ENCODE measurements around the gene SNAPC2. TPM values are rescaled to one million over a fixed set of nuclear protein-coding genes. Genes with fewer than 3 reads are reported as not detected.

The SNAPC2 gene, protein sequence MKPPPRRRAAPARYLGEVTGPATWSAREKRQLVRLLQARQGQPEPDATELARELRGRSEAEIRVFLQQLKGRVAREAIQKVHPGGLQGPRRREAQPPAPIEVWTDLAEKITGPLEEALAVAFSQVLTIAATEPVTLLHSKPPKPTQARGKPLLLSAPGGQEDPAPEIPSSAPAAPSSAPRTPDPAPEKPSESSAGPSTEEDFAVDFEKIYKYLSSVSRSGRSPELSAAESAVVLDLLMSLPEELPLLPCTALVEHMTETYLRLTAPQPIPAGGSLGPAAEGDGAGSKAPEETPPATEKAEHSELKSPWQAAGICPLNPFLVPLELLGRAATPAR
- polyA plus RNA-seq (2013, experiment 1 of 2; ENCODE audit: insufficient read length), result 28.5 TPM
- polyA plus RNA-seq (2013, experiment 2 of 2; ENCODE audit: insufficient read length), result 30.4 TPM

DNA sequence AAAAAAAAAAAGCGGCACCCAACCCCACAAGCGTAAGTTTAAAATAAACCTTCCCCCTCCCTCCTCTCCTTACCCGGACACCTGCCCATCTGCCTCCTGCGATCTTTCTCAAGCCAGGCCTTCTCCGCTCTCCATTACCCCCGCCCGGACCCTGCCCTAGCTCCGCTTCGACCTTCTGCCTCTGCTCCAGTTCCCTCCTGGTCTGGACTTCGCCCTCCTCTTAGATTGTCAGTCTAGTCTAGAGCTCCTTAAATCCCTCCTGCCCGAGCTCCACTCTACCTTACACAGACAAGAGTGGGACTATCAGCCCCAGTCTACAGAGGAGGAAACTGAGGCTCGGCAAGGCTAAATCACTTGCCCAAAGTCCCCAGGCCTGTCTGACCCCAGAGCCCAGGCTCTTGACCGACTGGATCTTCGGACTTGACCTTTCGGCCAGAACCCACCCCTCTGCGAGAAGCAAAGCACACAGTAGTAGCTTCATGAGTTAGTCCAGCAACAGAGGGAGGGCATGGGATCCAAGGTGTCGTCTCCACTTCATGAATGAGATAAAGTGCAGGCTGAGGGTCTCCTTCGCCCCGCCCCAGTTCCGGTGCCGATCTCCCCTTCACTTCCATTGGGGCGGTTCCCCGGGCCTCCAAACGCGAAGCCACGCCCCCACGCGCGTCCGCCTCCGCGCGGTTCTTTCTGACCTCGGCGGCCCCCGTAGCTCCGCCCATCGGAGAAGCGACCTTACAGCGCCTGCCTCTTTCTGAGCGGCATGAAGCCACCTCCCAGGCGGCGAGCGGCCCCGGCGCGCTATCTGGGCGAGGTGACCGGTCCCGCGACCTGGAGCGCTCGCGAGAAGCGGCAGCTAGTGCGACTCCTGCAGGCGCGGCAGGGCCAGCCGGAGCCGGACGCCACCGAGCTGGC, at the start of gene SNAPC2:
TSS of gene SNAPC2 (plus strand) at position 729 of the 909 bp plus-strand sequence. CDS start at position 758, 29 bp downstream.
- DNase-seq, result peak; percentile 96

DNA sequence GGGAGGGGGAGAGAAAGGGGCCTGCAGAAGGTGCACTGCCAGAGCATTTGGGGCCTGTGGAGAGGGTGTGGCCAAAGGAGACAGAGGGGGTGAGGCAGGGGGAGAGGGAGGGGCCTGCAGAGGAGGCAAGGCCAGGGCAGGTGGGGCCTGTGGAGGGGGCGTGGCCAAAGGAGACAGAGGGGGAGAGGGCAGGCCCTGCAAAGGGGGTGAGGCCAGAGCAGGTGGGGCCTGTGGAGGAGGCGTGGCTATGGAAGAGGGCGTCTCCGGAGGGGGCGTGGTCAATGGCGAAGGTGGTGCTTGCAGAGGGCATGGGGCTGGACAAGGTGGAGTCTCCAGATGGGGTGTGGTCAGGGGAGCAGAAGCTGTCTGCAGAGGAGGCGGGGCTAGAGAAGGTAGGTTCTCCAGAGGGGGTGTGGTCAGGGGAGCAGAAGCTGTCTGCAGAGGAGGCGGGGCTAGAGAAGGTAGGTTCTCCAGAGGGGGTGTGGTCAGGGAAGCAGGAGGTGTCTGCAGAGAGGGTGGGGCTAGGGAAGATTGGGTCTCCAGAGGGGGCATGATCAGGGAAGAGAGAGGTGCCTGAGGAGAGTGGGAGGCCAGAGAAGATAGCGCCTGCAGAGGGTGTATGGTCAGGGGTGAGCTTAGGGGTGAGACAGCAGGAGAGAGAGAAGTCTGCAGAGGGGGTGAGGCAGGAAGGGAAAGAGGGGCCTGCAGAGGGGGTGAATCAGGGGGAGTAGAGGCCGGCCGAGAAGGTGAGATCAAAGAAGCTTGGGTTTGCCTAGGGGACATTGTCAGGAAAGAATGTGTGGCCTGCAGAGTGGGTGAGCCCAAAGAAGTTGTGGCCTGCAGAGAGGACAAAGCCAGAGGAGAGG, 49.3 kb upstream of the SNAPC2 start:
- peak; percentile 20 for DNase-seq

DNA sequence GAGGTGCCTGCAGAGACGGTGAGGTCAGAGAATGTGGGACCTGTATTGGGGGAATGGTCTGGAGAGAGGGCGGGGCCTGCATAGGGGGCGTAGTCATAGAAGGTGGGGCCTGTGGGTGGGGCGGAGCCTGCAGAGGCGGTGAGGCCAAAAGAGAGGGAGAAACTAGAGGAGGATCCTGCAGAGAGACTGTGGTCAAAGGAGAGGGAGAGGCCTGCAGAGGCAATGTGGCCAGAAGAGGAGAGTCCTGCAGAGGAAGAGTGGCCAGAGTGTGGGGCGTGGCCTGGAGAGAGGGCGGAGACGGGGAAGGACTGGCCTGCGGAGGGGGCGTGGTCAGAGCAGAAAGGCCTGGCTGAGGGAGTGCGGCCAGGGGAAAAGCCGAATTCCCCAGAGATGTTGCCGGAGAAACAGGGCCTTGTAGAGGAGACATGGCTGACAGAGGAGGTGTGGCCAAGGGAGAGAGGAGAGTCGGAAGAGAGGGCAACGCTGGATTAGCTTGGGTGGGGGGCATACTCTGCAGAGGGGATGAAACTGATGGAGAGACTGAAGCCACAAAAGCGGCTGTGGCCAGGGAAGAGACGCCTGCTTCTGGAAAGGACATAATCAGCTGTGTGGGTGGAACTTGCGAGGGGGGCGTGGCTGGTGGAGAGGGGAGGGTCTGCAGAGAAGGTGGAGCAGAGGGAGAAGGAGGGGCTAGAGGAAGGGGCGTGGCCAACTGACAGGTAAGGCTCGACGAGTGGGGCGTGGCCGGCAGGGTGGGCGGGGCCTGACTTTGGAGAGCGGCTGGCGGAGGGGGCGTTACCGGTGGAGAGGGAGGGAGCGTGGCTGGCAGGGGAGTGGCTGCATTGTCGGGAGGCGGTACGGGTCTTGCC, 48.5 kb upstream of the SNAPC2 start:
- peak; percentile 82 for DNase-seq

DNA sequence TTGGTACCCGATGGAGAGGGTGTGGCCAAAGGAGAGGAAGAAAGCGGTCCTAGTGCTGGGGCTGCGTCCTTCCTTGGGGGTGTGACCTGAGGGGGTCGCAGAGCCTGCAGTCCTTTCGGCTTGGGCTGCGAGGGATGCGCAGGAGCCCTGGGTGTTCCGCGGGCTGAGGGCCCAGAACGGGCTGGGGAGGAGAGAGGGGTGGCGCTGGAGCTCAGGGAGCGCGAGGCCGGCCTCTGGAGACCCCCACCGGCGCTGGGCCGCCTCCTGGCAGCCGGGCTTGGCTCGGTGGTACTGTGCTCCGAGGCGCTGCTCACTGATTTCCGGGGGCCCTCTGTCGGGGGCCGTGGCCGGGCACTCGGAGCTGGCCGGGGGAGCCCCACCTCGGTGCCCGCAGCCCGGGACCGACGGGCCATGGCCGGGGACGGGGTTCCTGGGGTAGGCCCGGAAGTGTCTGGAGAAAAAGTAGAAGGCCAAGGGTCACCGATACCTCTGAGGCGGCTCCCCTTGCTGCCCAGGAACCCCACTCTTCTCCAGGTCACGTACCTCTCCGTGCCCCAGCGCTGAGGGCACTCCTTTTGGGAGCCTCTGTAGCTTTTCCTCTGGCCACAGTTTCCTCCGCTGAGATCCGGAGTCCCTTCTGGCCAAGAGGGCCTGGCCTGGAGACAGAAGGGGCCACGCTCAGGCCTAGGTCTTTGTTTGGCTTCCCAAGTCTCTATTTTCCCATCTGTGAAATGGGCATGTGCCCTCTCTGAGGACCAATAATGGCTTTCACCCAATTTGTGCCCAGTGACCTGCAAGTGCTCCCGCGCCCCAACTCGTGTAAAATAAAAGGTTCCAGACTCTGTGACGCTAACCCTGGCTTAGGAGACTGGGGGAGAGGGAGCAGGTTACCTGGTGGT, 47.6 kb upstream of the SNAPC2 start:
- DNase-seq, result no peak

DNA sequence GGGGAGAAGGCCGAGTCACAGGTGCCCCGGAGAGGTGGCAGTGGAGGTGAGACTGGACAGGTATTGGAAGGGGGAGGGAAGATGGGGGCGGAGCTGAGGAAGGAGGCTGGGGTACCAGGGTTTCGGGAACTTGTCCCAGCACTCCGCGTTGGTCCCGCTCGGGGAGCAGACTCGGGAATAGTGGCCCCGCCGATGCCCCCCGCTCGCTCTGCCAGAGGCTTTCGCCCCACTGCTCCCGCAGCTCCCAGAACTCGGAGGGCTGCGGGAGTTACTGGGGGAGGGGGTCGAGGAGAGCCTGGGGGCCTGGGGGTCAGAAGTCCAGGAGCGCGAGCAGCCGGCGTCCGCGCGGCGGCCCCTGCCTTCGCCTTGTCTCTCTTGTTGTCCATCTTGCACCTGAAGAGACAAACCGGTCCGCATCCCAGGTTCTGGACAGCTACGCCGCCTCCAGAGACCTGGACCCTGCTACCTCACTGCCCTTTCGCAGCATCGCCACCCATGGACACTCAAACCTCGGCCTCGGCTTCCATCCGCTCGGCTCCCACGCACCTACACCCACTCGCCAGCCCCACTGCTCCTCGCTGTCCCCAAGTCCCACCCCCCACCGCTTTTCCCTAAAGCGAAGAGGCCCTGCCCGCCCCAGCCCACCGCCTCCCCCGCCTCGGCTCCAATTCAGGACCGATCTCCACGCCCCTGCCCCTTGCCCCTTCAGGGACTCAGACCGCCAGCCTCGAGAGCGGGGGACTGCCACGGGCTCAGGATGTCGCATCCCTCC, 46.6 kb upstream of the SNAPC2 start:
- no peak for DNase-seq

DNA sequence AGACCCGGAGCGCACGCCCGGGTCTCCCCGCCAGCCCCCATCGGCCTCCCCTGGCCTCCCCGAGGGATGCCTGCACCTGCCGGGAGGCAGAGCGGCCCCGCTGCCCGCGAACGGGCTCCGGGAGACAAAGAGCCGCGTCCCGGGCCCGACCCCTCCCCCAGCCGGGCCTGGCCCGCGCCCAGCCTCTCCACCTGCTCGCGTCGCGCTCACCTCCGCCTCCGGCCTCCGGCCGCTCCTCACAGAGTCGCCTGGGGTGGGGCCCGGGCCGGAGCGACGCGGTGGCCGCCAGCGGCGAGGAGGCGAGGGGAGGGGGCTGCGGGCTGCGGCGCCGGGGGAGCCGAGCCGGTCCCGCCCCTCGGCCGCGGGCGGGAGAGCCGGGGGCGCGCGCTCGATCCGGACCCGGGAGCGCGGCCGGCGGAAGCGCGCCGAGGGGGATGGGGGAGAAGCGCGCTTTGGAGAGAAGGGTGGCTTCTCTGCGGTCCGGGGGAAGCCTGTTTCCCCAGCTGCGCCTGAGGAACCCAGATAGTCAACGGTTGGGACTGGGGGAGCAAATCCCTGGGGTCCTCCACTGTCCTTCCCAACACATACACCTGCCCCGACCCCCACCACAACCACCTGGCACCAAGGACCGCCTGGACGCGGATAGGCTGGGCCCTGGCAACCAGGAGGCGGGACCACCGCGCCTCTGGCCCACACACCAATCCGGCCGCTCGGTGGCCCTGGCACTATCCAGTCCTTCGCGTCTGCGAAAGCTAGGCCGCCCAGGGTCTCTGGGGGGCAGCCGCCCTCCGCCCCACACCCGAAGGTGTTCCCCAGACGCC, 45.9 kb upstream of the SNAPC2 start, which contains the start of gene PRR36:
TSS of gene PRR36 (minus strand) at position 315 of the 821 bp plus-strand sequence. CDS start 701 bp downstream, outside the sequence.
- DNase-seq, result no peak

DNA sequence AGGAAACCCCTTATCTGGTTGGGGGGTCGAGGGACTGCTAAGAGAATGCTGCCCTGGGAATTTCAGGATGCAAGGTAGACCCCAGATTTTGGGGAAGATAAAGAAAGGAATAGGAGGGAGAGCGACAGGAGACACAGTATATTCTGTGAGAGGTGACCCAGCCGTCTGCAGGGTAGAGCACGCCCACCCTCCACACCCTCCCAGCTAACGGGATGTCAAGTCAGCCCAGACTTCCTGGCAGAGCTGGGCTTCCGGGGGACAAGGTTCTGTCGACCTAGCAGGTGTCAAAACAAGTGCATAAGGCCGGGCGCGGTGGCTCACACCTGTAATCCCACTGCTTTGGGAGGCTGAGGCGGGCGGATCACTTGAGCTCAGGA, 45.3 kb upstream of the SNAPC2 start:
- DNase-seq, result no peak

DNA sequence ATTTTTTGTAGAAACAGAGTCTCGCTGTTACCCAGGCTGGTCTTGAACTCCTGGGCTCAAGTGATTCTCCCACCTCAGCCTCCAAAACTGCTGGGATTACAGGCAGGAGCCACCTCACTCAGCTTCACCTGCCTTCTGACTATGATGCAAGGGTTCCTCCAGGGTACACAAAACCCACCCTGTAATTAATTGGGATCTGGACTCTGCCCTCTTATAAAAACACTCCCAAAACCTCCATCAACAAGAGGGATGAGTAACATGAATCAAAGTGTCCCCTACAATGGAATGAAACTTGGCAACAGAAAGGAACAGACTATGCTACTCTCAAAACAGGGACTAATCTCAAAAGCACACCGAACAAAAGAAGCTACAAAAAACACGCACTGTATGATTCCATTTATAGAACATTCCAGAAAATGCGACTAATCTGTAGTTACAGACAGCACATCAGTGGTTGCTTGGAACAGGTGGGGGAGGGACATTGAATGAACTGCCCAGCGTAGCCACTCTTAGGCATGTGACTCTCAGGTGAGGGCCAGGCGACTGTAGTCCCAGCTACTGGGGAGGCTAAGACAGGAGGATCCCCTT, 42.8 kb upstream of the SNAPC2 start:
- DNase-seq, result no peak

DNA sequence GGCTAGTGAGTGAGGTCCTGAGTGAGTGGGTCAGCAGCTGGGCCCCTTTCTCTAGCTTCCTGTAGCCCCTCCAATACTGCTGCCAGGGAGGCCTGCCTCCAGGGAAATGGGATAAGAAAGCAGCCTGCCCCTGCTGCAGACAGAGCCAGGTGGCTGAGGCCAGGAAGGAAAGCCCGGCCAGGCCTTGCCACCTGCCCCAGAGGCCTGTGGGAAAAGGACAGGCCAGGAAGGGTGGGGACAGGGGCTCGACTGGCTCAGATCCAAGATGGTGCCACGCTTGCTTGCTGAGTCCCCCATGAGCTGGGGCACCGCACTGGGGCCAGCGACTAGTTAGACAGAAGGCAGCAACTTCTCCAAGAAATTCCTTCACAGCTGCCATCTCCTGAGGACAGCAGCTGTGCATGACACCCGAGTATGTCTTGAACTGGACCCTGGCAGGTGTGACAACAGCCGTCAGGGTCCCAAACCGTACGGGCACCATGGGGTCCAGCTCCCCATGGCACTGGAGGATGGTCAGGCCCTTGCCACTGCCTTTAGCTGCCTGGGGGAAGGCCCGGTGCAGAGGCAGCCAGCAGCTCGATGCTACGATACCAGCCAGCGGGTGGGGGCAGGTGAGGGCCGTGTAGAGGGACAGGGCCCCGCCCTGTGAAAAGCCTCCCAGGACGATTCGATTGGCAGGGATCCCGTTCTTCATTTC, 40.9 kb upstream of the SNAPC2 start:
- no peak for DNase-seq

DNA sequence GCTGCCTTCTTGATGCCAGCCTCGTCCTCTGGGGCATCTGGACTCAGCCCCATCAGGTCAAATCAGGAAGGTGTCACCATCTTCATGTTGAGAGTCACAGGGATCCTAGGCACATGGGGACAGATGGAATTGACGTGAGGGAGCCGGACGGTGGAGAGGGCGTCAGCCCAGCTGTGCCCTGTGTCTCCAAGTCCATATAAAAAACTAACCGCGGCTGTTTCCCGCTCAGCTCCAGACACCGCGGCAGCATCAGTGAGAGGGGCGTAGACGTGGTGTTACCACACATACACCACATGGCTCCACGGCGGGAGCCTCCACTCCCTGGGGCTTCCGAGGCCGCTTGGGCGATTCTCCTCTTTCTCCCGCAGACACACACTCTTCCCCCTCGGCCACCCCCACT, 40.3 kb upstream of the SNAPC2 start:
- no peak for DNase-seq

DNA sequence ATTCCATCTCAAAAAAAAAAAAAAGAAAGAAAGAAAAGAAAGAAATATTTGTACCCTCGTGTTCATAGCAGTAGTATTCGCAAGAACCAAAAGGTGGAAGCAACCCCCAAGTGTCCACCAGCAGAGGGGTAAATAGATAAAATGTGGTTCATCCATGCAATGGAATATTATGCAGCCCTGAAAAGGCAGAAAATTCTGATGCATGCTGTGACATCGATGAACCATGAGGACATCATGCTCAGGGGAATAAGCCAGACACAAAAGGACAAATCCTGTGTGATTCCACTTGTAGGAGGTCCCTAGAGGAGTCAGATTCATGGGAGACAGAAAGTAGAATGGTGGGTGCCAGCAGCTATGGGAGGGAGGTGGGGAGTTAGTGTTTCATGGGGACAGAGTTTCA, 38.2 kb upstream of the SNAPC2 start:
- no peak for DNase-seq

DNA sequence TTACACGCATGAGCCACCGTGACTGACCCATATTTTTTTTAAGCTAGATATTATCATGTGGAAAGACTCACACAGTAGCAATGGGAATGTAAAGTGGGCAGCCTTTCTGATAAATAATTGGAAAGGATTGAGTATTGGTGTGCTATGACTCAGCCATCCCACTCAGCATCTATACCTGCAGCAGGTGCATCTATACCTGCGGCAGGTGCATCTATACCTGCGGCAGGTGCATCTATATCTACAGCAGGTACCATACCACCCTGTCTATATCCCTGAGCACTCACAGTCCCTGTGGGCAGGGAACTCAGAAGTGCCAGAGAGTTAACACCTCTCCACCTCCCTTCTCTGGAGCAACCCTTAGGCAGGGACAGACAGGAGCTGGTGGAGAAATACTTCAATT, 37.0 kb upstream of the SNAPC2 start:
- no peak for DNase-seq

DNA sequence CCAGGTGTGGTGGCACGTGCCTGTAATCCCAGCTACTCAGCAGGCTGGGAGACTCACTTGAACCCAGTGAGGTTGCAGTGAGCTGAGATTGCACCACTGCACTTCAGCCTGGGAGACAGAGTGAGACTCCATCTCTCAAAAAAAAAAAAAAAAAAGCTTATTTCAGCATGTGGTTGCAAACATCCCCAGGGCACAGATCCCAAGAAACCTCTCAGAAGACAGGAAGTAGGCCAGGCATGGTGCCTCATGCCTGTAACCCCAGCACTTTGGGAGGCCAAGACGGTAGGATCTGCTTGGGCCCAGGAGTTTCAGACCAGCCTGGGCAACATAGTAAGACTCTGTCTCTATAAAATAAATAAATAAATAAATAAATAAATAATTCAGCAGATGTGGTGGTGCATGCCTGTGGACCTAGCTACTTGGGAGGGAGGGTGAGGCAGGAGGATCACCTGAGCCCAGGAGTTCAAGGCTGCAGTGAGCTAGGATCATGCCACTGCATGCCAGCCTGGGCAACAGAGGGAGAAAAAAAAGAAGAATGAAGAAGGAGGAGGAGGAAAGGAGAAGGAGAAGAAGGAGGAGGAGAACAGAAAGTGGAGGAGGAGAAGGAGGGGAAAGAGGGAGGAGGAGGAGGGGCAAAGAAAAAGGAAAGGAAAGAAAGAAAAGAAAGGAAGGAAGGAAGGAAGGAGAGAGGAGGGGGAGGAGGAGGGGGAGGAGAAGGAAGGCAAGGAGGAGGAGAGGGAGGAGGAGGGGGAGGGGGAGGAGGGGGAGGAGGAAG, 36.2 kb upstream of the SNAPC2 start:
- no peak for DNase-seq

DNA sequence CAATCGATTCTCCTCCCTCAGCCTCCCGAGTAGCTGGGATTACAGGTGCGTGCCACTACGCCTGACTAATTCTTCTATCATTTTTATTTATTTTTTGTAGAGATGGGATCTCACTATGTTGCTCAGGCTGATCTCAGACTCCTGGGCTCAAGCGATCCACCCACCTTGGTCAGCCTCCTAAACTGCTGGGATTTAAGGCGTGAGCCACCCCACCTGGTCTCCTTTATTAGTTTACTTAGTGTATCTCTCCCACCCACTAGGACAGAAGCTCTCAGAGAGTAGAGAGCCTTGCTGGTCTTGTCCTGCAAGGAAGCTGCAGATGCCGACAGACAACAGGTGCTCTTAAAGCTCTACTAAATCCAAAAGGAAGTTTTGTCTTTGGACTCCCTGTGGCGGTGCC, 34.3 kb upstream of the SNAPC2 start:
- DNase-seq, result no peak

DNA sequence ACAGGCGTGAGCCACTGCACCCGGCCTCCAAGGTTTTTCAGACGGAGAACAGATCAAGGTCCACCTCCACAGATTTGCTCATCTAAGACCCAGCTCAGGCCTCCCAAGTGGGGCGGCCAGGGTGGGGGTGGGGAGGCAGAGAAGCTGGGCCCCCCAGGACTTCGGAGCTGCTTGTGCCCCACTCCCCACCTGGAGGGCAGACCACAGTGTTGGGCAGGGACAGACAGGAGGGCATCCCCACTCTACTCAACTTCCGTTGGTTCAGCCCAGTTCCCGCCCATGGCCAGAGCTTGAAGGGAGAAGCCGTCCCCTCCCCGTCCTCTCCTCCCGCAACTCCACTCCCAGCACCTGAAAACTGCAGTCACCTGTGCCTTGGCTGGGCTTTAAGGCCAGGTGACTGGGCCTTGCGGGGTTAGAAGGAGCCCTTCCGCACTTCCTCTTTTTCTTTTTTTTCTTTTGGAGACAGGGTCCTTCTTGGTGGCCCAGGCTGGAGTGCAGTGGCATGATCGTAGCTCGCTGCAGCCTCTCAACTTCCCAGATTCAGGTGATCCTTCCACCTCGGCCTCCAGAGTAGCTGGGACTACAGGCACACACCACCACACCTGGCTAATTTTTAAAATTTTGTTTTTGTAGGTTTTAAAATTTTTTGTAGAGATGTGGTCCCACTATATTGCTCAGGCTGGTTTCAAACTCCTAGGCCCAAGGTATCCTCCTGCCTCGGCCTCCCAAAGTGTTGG, 32.6 kb upstream of the SNAPC2 start:
- no peak for DNase-seq

Data from fibroblast of skin of abdomen (primary cell).